MG63 (cell line): ENCODE data around the gene MTREX. TPM values are rescaled to one million over a fixed set of nuclear protein-coding genes. Genes with fewer than 3 reads are reported as not detected.
"Not testable (repeated sequence)": the region's sequence is repeated elsewhere in the genome, so short reads cannot be mapped to it uniquely, and the experiment has no call there.

Experiments
- DNase-seq: peaks from one replicate; pipeline ENCODE4 v3.0.0-alpha.2; 2020
- H3K27me3 ChIP-seq: fragments of 250-450 bp; sonication (Bioruptor Pico); 2 replicates; pipeline ENCODE4 v1.5.1; 2020; ENCODE audit warnings: mild to moderate bottlenecking, moderate library complexity
- H3K36me3 ChIP-seq: fragments of 250-450 bp; sonication (Bioruptor Pico); 2 replicates; pipeline ENCODE4 v1.5.1; 2020; ENCODE audit warnings: mild to moderate bottlenecking, moderate library complexity
- H3K4me3 ChIP-seq: fragments of 250-450 bp; sonication (Bioruptor Pico); 2 replicates; pipeline ENCODE4 v1.5.1; 2020; ENCODE audit warnings: mild to moderate bottlenecking, moderate library complexity
- H3K9me3 ChIP-seq: fragments of 250-450 bp; sonication (Bioruptor Pico); 2 replicates; pipeline ENCODE4 v1.5.1; 2020; ENCODE audit warnings: mild to moderate bottlenecking, moderate library complexity
- total RNA-seq: library from RNA; depleted of rRNA; stranded (reverse); fragments of >200 nt; shearing (Covaris generic); gene quantifications from 2 replicates; pipeline ENCODE4 v1.2.3, GENCODE V29; 2014; ENCODE audit warnings: low replicate concordance

MTREX gene
- total RNA-seq, 1 experiment from 2014 or later, result 73.7 TPM

- DNase-seq, result no peak
- Histone ChIP-seq H3K9me3 (peaks cover 11% of the 10 kb centered on the region), H3K27me3 (no peaks in the 10 kb centered on the region), H3K36me3 (peaks cover 41% of the 10 kb centered on the region), H3K4me3 (no peak overlapping the region)
Measured at GRCh38 chr5:55316837-55317236, 9.0 kb downstream of the MTREX start.

- peaks cover 43% of the 10 kb centered on the region for H3K36me3 ChIP-seq
- H3K9me3 ChIP-seq, H3K27me3 ChIP-seq, H3K4me3 ChIP-seq, DNase-seq: not testable (repeated sequence)
Measured at GRCh38 chr5:55318237-55318636, 10.4 kb downstream of the MTREX start.

GRCh38 chr5:55319491-55319890, 11.7 kb downstream of the MTREX start:
- no peak for DNase-seq
- peaks cover 4% of the 10 kb centered on the region; the same call in 1 of the 2 replicates for H3K9me3 ChIP-seq
- no peaks in the 10 kb centered on the region for H3K27me3 ChIP-seq
- H3K36me3 ChIP-seq, result peaks cover 32% of the 10 kb centered on the region
- no peak overlapping the region for H3K4me3 ChIP-seq

- H3K27me3 ChIP-seq, result no peaks in the 10 kb centered on the region
- no peak overlapping the region for H3K4me3 ChIP-seq
- peaks cover 38% of the 10 kb centered on the region for H3K36me3 ChIP-seq
- no peak for DNase-seq
- H3K9me3 ChIP-seq, result no peaks in the 10 kb centered on the region
Measured at GRCh38 chr5:55320571-55320970, 12.8 kb downstream of the MTREX start.

GRCh38 chr5:55324006-55324405, 16.2 kb downstream of the MTREX start:
- no peaks in the 10 kb centered on the region for H3K9me3 ChIP-seq
- no peak overlapping the region for H3K4me3 ChIP-seq
- DNase-seq, result no peak
- no peaks in the 10 kb centered on the region for H3K27me3 ChIP-seq
- peaks cover 42% of the 10 kb centered on the region for H3K36me3 ChIP-seq

GRCh38 chr5:55324815-55325418, 17.1 kb downstream of the MTREX start:
- DNase-seq, result no peak
- Histone ChIP-seq H3K4me3 (no peak overlapping the region), H3K27me3 (no peaks in the 10 kb centered on the region), H3K36me3 (peaks cover 47% of the 10 kb centered on the region), H3K9me3 (no peaks in the 10 kb centered on the region)

- Histone ChIP-seq H3K27me3 (no peaks in the 10 kb centered on the region), H3K36me3 (peaks cover 49% of the 10 kb centered on the region), H3K9me3 (no peaks in the 10 kb centered on the region), H3K4me3 (no peak overlapping the region)
- DNase-seq, result no peak
Measured at GRCh38 chr5:55325621-55326020, 17.8 kb downstream of the MTREX start.

GRCh38 chr5:55327281-55327680, 19.5 kb downstream of the MTREX start:
- peaks cover 61% of the 10 kb centered on the region for H3K36me3 ChIP-seq
- H3K9me3 ChIP-seq, result no peaks in the 10 kb centered on the region
- no peak for DNase-seq
- H3K27me3 ChIP-seq, result no peaks in the 10 kb centered on the region
- H3K4me3 ChIP-seq, result no peak overlapping the region

- Histone ChIP-seq H3K36me3 (peaks cover 74% of the 10 kb centered on the region), H3K9me3 (no peaks in the 10 kb centered on the region), H3K27me3 (no peaks in the 10 kb centered on the region), H3K4me3 (no peak overlapping the region)
- DNase-seq, result no peak
Measured at GRCh38 chr5:55331321-55331720, 23.5 kb downstream of the MTREX start.

- H3K27me3 ChIP-seq, result no peaks in the 10 kb centered on the region
- no peaks in the 10 kb centered on the region for H3K9me3 ChIP-seq
- peaks cover 67% of the 10 kb centered on the region for H3K36me3 ChIP-seq
- DNase-seq, result no peak
- H3K4me3 ChIP-seq, result no peak overlapping the region
Measured at GRCh38 chr5:55333017-55333416, 25.2 kb downstream of the MTREX start.

GRCh38 chr5:55333811-55334210, 26.0 kb downstream of the MTREX start:
- peaks cover 62% of the 10 kb centered on the region for H3K36me3 ChIP-seq
- DNase-seq, result no peak
- H3K27me3 ChIP-seq, result no peaks in the 10 kb centered on the region
- H3K9me3 ChIP-seq, result no peaks in the 10 kb centered on the region
- H3K4me3 ChIP-seq, result no peak overlapping the region

GRCh38 chr5:55338092-55338613, 30.4 kb downstream of the MTREX start:
- H3K4me3 ChIP-seq, result no peak overlapping the region
- peaks cover 61% of the 10 kb centered on the region for H3K36me3 ChIP-seq
- no peaks in the 10 kb centered on the region for H3K9me3 ChIP-seq
- no peak for DNase-seq
- no peaks in the 10 kb centered on the region for H3K27me3 ChIP-seq

GRCh38 chr5:55338810-55339243, 31.0 kb downstream of the MTREX start:
- H3K36me3 ChIP-seq, result peaks cover 59% of the 10 kb centered on the region

GRCh38 chr5:55343107-55343506, 35.3 kb downstream of the MTREX start:
- DNase-seq, result no peak
- H3K4me3 ChIP-seq, result no peak overlapping the region
- no peaks in the 10 kb centered on the region for H3K27me3 ChIP-seq
- H3K9me3 ChIP-seq, result no peaks in the 10 kb centered on the region
- peaks cover 73% of the 10 kb centered on the region for H3K36me3 ChIP-seq

More at GRCh38 chr5:55338810-55339243, 31.0 kb downstream of the MTREX start:
- no peaks in the 10 kb centered on the region for H3K9me3 ChIP-seq
- H3K4me3 ChIP-seq, result no peak overlapping the region
- no peaks in the 10 kb centered on the region for H3K27me3 ChIP-seq
- no peak for DNase-seq

- H3K36me3 ChIP-seq, result peaks cover 76% of the 10 kb centered on the region
- no peak for DNase-seq
- H3K9me3 ChIP-seq, result no peaks in the 10 kb centered on the region
- H3K4me3 ChIP-seq, result no peak overlapping the region
- H3K27me3 ChIP-seq, result no peaks in the 10 kb centered on the region
Measured at GRCh38 chr5:55343609-55344008, 35.8 kb downstream of the MTREX start.

- peak; percentile 41 for DNase-seq
- no peak overlapping the region for H3K4me3 ChIP-seq
- no peaks in the 10 kb centered on the region for H3K27me3 ChIP-seq
- H3K36me3 ChIP-seq, result peaks cover 78% of the 10 kb centered on the region
- no peaks in the 10 kb centered on the region for H3K9me3 ChIP-seq
Measured at GRCh38 chr5:55344392-55344992, 36.7 kb downstream of the MTREX start.

GRCh38 chr5:55345327-55345726, 37.5 kb downstream of the MTREX start:
- no peak for DNase-seq
- H3K36me3 ChIP-seq, result peaks cover 81% of the 10 kb centered on the region
- H3K4me3 ChIP-seq, result no peak overlapping the region

GRCh38 chr5:55347786-55348185, 40.0 kb downstream of the MTREX start:
- no peak overlapping the region for H3K4me3 ChIP-seq
- no peak for DNase-seq
- H3K36me3 ChIP-seq, result peaks cover 74% of the 10 kb centered on the region
- no peaks in the 10 kb centered on the region for H3K27me3 ChIP-seq
- no peaks in the 10 kb centered on the region for H3K9me3 ChIP-seq

More at GRCh38 chr5:55345327-55345726, 37.5 kb downstream of the MTREX start:
- H3K9me3 ChIP-seq, result no peaks in the 10 kb centered on the region
- no peaks in the 10 kb centered on the region for H3K27me3 ChIP-seq
